Stimulated activated CD8-positive, alpha-beta memory T cell treated with anti-CD3 and anti-CD28 coated beads, Interleukin-15, amount 100 ng/mL, for 24 hours (primary cell): Measurements from ENCODE around the gene TMPRSS6.

Experiments used
- DNase-seq: peaks from one replicate; pipeline ENCODE4 v3.0.0-alpha.2; 2020; ENCODE audit warnings: low read depth

Gene TMPRSS6

GRCh38 chr22:37140686-37141323, 31.3 kb upstream of the TMPRSS6 start:
- DNase-seq, result no peak

GRCh38 chr22:37139762-37140161, 30.2 kb upstream of the TMPRSS6 start:
- DNase-seq, result no peak

GRCh38 chr22:37138849-37139561, 29.5 kb upstream of the TMPRSS6 start:
- DNase-seq, result no peak

GRCh38 chr22:37137903-37138665, 28.6 kb upstream of the TMPRSS6 start:
- DNase-seq, result no peak

- no peak for DNase-seq
These were observed 27.6 kb upstream of the TMPRSS6 start for GRCh38 chr22:37137131-37137530.

- no peak for DNase-seq
These were observed 25.5 kb upstream of the TMPRSS6 start for GRCh38 chr22:37135023-37135422.

- no peak for DNase-seq
These were observed 23.9 kb upstream of the TMPRSS6 start for GRCh38 chr22:37133304-37134018.

GRCh38 chr22:37132773-37133172, 23.3 kb upstream of the TMPRSS6 start:
- DNase-seq, result no peak

GRCh38 chr22:37129866-37130441, 20.4 kb upstream of the TMPRSS6 start:
- no peak for DNase-seq

GRCh38 chr22:37128555-37129281, 19.2 kb upstream of the TMPRSS6 start:
- no peak for DNase-seq

GRCh38 chr22:37127350-37127878, 17.9 kb upstream of the TMPRSS6 start:
- DNase-seq, result no peak

GRCh38 chr22:37126882-37127281, 17.4 kb upstream of the TMPRSS6 start:
- no peak for DNase-seq

GRCh38 chr22:37126383-37126782, 16.9 kb upstream of the TMPRSS6 start:
- DNase-seq, result no peak

GRCh38 chr22:37123649-37124048, 14.1 kb upstream of the TMPRSS6 start:
- DNase-seq, result no peak

GRCh38 chr22:37122598-37123180, 13.2 kb upstream of the TMPRSS6 start:
- no peak for DNase-seq

- DNase-seq, result peak; percentile 52
These were observed 12.5 kb upstream of the TMPRSS6 start for GRCh38 chr22:37121887-37122591.

- no peak for DNase-seq
These were observed 11.2 kb upstream of the TMPRSS6 start for GRCh38 chr22:37120569-37121340.

- no peak for DNase-seq
These were observed 10.4 kb upstream of the TMPRSS6 start for GRCh38 chr22:37119872-37120271.

- no peak for DNase-seq
These were observed 8.6 kb upstream of the TMPRSS6 start for GRCh38 chr22:37118083-37118482.
